Right ventricle myocardium superior (tissue), 1 donor: ENCODE results near the gene C10orf105. TPM values are rescaled to one million over a fixed set of nuclear protein-coding genes. Genes with fewer than 3 reads are reported as not detected.

ENCODE experiments used
- ATAC-seq: fragments of 200-7000 bp; cut with Tn5 transposase; one replicate; pipeline ENCODE4 v1.9.1; 2020; ENCODE audit warnings: mild to moderate bottlenecking; ENCODE audit not compliant: poor library complexity
- DNase-seq: peaks from one replicate; pipeline ENCODE4 v3.0.0-alpha.2; 2020
- intact Hi-C: fragments of 100-400 bp; cut with DNase I; formaldehyde crosslinking; loops from one replicate; pipeline ENCODE4 v1.11.2; 2022
- total RNA-seq: library from RNA; stranded (reverse); fragmentation: NEBNext Ultra II Directional; extraction: Animal tissue kit (Norgen Biotek cat#: 25700); gene quantifications from one replicate; pipeline ENCODE4 v1.2.1, GENCODE V29; 2021
- donor health status: DM: no; HTN: yes; CAD: no; lungs with severe emphysema.

Gene C10orf105
- total RNA-seq, 1 donor from 2014 or later = 0.05 TPM

DNA sequence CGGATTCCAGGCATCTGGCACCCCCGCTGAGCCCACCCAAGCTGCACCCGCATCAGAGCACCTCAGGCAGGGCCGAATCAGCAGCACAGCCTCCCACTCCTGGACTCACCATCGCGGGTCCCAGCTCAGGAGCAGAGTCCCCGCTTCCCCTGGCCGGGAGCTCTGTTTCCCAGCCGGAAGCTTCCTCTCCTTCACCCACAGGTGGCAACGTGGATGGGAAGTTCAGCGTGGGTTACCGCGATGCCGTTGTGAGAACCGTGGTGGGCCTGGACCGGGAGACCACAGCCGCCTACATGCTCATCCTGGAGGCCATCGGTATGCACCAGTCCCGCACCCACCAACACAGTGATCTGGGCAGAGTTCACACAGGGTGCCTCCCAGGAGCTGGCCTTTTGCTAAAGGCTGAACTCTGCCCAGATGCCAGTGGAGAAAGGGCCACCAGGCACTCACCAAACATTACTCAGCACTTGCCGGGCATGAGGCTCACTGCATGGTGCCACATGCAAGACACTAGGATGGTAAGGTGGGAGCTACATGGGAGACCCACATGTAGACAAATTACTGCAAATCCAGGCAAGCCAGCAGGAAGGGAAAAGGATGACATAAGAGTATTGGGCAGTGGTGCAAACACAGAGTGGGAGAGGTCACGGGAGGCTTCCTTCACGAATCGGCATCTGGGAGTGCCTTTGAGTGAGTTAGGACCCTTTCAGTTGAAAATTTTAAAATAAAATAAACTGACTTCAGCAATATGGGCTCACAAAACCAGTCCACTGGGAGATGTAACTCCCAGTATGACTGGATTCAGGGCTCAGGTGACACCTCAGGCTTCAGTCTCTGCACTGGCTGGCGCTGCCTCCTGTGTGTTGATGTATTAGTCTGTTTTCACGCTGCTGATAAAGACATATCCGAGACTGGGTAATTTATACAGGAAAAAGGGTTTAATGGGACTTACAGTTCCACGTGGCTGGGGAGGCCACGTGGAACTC, 10.4 kb downstream of the C10orf105 start:
- no peak for DNase-seq

GRCh38 chr10:71708301-71708703, 11.3 kb downstream of the C10orf105 start:
- intact Hi-C loops = loop anchor here (5.0 to 10.0 kb wide), 3 partner anchors 214 to 394 kb away; partner anchors contain the start of genes CDH23 and SLC29A3
- DNase-seq = peak; percentile 84
- peak; percentile 70 for ATAC-seq

More for the DNA sequence above, 10.4 kb downstream of the C10orf105 start:
- no peak for ATAC-seq
- intact Hi-C loops = loop anchor here (5.0 to 10.0 kb wide), 3 partner anchors 214 to 394 kb away; partner anchors contain the start of genes CDH23 and SLC29A3

- no peak for ATAC-seq
- DNase-seq = no peak
Measured at GRCh38 chr10:71707240-71707789, 12.3 kb downstream of the C10orf105 start.

DNA sequence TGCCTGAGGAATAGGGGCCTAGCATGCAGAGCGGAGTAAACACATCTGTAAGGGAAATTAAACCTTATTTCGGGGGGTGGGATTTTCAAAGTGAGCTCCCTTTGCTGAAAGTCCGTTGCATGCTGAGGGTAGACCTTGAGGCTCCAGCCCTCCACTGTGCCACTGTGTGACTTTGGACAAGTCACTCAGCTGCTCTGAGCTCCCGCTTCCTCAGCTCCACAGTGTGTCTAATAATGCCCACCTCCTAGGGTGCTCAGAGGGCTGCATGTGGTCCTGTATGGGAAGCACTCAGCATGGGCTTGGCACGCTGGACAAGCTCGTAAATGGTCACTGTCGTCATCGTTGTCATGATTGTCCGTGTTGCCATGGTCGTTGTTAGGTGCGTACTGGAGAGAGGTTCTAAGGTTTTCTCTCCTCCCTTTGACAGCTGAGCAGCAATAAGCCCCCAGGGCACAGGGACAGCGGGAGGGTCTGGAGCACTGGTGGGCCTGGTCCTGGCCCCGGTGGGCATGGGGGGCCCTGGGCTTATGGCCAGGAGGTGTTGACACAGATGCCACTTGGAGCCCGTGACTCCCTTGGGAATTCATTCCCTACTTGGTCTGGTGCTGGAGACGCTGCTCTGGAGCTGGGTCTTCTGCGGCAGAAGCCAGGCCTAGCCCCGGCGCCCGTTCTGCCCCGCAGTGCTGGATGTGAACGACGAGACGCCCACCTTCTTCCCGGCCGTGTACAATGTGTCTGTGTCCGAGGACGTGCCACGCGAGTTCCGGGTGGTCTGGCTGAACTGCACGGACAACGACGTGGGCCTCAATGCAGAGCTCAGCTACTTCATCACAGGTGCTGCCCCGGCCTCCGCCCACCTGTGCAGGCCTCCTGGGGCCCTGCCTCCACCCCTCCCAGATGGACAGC, 13.1 kb downstream of the C10orf105 start:
- intact Hi-C loops = loop anchor here (5.0 to 10.0 kb wide), 3 partner anchors 212 to 392 kb away; partner anchors contain the start of genes CDH23 and SLC29A3
- ATAC-seq (no peak), DNase-seq (no peak)

More at GRCh38 chr10:71707240-71707789, 12.3 kb downstream of the C10orf105 start:
- intact Hi-C loops = loop anchor here (5.0 to 10.0 kb wide), 3 partner anchors 213 to 393 kb away; partner anchors contain the start of genes CDH23 and SLC29A3

DNA sequence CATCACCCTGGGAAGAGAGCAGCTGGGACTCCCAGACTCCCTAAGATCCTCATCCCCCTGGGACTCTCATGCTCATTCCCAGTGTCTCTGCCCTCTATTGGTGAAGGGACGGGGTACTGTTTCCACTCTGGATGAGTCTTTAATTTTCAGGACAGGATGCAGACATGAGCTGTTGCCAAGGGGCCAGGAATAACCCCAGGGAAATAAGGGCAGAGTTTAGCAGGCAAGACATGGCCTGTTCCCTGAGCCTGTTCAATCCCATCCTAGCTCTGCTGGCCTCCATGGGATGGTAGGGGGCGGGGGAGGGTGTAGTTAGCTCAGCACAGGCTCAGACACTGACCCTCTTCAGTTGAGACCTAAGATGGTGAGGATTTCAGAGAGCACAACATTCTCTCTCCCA, 14.0 kb downstream of the C10orf105 start:
- intact Hi-C loops = loop anchor here (5.0 to 10.0 kb wide), 3 partner anchors 211 to 391 kb away; partner anchors contain the start of genes CDH23 and SLC29A3
- ATAC-seq = no peak
- no peak for DNase-seq

- DNase-seq = no peak
- intact Hi-C loops = loop anchor here (5.0 to 10.0 kb wide), 4 partner anchors 210 to 390 kb away; partner anchors contain the start of genes CDH23 and SLC29A3
- no peak for ATAC-seq
Measured at GRCh38 chr10:71704816-71705215, 14.8 kb downstream of the C10orf105 start.

DNA sequence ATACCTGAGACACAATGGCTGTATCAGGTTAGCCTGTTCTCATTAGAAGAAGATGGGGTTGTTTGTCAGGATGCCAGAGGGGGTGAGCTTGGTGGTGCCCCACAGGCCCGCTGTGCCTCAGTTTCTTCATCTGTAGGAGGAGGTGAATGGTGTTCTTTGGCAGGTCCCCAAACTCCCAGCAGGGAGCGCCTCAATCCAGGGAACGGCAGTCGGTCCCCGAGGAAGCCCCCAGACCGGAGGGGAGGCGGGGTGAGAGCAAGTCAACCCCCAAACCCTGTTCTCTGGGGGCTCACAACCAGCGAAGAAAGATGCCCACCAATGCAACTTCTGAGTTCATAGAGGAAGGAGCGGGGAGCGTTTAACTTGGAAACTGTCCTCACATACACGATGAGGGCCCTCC, 16.0 kb downstream of the C10orf105 start:
- intact Hi-C loops = loop anchor here (5.0 to 10.0 kb wide), 3 partner anchors 209 to 389 kb away; partner anchors contain the start of gene SLC29A3
- ATAC-seq (no peak), DNase-seq (no peak)

DNA sequence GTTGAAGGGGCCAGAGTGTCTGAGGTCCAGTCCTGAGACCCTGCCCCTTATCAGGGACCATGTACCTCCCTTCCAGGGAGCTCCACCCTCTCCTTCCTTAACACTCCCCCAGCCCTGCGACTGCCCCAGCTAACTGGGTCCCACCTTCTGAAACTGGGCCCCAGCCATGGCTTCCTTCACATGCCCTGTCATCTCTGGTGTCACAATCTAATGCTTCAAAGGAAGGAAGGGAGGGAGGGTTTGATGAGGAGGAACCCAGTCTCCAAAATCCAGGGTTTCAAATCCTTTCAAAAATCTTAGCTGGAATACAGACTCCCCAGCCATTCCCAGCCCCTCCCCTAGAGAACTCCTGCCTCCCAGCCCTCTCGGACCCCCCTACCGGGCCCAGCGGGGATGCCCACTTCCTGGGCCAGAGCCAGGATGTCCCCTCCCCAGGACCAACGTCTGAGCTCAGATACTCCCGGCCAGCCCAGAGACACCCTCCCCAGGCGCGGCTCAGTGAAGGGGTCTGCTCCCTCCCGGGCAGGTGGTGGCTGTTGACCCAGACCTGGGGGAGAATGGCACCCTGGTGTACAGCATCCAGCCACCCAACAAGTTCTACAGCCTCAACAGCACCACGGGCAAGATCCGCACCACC, 18.0 kb downstream of the C10orf105 start:
- intact Hi-C loops = loop anchor here (5.0 to 10.0 kb wide), 3 partner anchors 207 to 387 kb away; partner anchors contain the start of gene SLC29A3
- no peak for ATAC-seq

GRCh38 chr10:71700731-71701368, 18.7 kb downstream of the C10orf105 start:
- DNase-seq = no peak
- intact Hi-C loops = loop anchor here (5.0 to 10.0 kb wide), 3 partner anchors 206 to 386 kb away; partner anchors contain the start of gene SLC29A3
- ATAC-seq = peak; percentile 80

More for the DNA sequence above, 18.0 kb downstream of the C10orf105 start:
- DNase-seq = no peak

- ATAC-seq (no peak), DNase-seq (no peak)
- intact Hi-C loops = no loop called here
Measured at GRCh38 chr10:71698737-71699136, 20.8 kb downstream of the C10orf105 start.

GRCh38 chr10:71697938-71698709, 21.5 kb downstream of the C10orf105 start:
- ATAC-seq (no peak), DNase-seq (no peak)
- intact Hi-C loops = no loop called here

DNA sequence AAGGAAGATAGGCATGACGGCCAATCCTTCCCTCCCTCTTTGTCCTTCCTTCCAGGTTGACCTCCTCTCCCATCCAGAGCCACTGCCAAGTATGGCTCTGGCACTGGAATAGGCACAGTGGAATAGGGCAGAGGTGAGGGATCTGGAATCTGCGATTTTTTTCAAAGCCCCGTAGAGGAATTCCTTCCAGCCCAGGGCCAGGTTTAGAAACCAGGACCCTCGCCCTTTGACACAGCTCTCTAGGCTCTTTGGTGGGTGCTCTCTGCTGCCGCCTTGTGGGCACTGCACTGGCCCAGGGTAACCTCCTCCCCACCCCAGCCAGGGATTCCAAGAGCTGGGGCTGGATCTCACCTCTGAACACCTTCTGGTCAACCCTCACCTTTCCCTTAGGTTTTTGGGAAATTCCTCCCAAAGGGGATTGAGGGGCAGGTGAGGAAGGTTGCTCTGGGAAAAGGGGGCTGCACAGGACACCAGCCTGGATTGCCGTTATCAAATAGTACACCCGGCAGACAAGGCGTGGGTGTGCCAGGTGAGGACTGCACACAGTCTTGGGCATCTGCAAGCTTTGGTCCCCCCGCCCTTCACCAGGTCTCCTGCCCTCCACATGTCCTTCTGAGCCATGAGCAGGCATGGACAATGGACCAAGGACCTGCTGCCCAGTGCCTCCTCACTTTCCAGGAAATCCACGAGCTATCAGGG, 22.8 kb downstream of the C10orf105 start:
- DNase-seq = peak; percentile 83
- ATAC-seq = peak; percentile 70
- intact Hi-C loops = no loop called here

DNA sequence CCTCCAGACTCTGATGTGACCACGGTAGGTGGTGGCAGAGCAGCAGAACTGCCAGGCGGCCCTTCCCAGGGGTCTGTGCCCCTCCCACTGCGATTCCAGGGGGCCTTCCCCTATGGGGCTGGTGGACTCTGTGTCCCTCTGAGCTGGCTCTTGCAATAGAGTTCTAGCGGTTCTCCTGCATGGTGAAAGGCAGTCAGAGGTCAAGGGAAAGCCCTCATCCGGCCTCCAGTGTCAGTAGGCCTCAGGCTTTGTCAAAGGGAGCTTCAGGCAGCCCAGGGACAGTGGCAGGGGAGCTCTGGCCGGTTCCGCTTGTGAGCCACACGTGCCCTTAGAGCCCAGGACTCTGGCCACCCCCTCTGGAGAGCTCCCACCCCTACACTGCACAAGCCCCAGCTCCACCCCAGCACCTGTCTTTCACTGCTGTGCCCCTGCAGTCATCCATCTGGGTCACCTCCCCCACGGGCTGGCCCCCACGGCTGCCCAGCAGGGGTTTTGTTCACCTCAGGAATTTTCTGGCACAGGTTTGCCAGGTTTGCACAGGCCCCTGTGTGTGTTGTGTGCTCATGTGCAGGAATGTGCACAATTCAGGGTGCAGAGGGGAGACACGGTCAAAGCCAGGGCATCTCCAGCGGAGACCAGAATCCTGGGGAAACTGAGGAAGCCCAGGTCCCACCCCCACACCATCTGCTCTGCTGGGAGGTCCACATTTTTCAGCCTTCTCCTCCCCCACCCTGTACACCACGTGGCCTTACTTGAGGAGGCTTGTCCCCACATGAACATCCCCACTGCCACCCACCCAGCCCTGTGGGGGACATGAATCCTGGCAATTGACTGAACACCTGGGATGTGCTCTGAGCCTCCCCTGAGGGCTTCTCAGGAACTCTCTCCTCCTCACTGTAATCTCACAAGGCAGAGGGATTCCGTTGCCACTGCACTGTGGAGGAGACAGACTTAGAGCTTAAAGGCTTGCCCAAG, 23.8 kb downstream of the C10orf105 start:
- intact Hi-C loops = no loop called here
- ATAC-seq (no peak), DNase-seq (no peak)

- ATAC-seq = peak; percentile 62
- DNase-seq = peak; percentile 60
- intact Hi-C loops = no loop called here
Measured at GRCh38 chr10:71694567-71694968, 25.0 kb downstream of the C10orf105 start.

DNA sequence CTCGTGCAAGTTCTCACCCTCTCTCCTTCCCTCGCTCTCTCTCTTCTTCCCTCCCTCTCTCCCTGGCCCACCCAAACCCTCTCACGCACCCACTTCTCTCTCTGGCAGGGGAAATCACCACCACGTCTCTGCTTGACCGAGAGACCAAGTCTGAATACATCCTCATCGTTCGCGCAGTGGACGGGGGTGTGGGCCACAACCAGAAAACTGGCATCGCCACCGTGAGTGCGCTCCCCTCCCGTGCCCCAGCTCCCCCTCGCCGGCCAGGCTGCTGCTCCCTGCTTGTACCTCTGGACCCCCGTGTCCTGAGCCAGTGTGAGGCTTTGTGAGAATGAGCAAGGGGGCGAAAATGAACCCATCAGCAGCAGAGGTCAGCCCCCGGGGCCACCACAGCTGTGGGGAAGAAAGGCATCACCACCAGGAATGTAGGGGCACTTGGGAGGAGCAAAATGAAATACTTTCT, 25.5 kb downstream of the C10orf105 start:
- ATAC-seq = no peak
- intact Hi-C loops = no loop called here

More for the DNA sequence above, 25.5 kb downstream of the C10orf105 start:
- DNase-seq = no peak
